Neural progenitor cell (in vitro differentiated cells): Measurements from ENCODE around the gene SLC49A4. TPM values are rescaled to one million over a fixed set of nuclear protein-coding genes. Genes with fewer than 3 reads are reported as not detected.

Source experiments
- DNase-seq: peaks from one replicate; pipeline ENCODE4 v3.0.0-alpha.2; 2016; ENCODE audit warnings: low spot score
- H2AFZ ChIP-seq: fragments of 200-600 bp; sonication (generic); replicated peaks from 2 replicates; pipeline ENCODE4 v1.6.1; 2016; ENCODE audit warnings: antibody characterized with exemption
- H3F3A ChIP-seq: fragments of 200-600 bp; sonication (generic); 2 replicates; pipeline ENCODE4 v1.6.1; 2016; ENCODE audit warnings: antibody characterized with exemption, low read depth
- H3K27ac ChIP-seq: fragments of 200-600 bp; sonication (generic); 2 replicates; pipeline ENCODE4 v1.5.1; 2016; ENCODE audit warnings: mild to moderate bottlenecking
- H3K27me3 ChIP-seq: fragments of 200-600 bp; sonication (generic); 2 replicates; pipeline ENCODE4 v1.6.1; 2016; ENCODE audit warnings: mild to moderate bottlenecking, moderate library complexity
- H3K36me3 ChIP-seq: fragments of 200-600 bp; sonication (generic); 2 replicates; pipeline ENCODE4 v1.5.1; 2016
- H3K4me1 ChIP-seq: fragments of 200-600 bp; sonication (generic); 2 replicates; pipeline ENCODE4 v1.6.1; 2016; ENCODE audit warnings: mixed run types
- H3K4me2 ChIP-seq: fragments of 200-600 bp; sonication (generic); 2 replicates; pipeline ENCODE4 v1.6.1; 2016
- H3K4me3 ChIP-seq: fragments of 200-600 bp; sonication (generic); 2 replicates; pipeline ENCODE4 v1.5.1; 2016
- H3K79me2 ChIP-seq: fragments of 200-600 bp; sonication (generic); 2 replicates; pipeline ENCODE4 v1.6.1; 2016; ENCODE audit warnings: low read depth
- H3K9ac ChIP-seq: fragments of 200-600 bp; sonication (generic); 2 replicates; pipeline ENCODE4 v1.6.1; 2016
- H3K9me3 ChIP-seq: fragments of 200-600 bp; sonication (generic); 2 replicates; pipeline ENCODE4 v1.5.1; 2016; ENCODE audit warnings: low read depth
- H4K20me1 ChIP-seq: fragments of 200-600 bp; sonication (generic); 2 replicates; pipeline ENCODE4 v1.6.1; 2016; ENCODE audit warnings: low read depth
- H3K27ac Mint-ChIP-seq: 3 replicates; pipeline ENCODE4 v1.8.0; 2021; ENCODE audit warnings: mixed read lengths
- H3K27me3 Mint-ChIP-seq: 2 replicates; pipeline ENCODE4 v1.8.0; 2022; ENCODE audit warnings: low read depth, mild to moderate bottlenecking, inconsistent platforms, moderate library complexity, mixed read lengths; ENCODE audit not compliant: insufficient read depth
- H3K36me3 Mint-ChIP-seq: 3 replicates; pipeline ENCODE4 v1.8.0; 2021; ENCODE audit warnings: mixed read lengths
- H3K4me1 Mint-ChIP-seq: 3 replicates; pipeline ENCODE4 v1.8.0; 2021; ENCODE audit warnings: mixed read lengths
- H3K4me3 Mint-ChIP-seq: 3 replicates; pipeline ENCODE4 v1.8.0; 2021; ENCODE audit warnings: mild to moderate bottlenecking, moderate library complexity, mixed read lengths
- H3K9me3 Mint-ChIP-seq: 3 replicates; pipeline ENCODE4 v1.8.0; 2020; ENCODE audit warnings: mixed read lengths
- EZH2 ChIP-seq: fragments of 200-600 bp; sonication (generic); IDR thresholded peaks from 2 replicates; pipeline ENCODE4 v1.6.1; 2017; ENCODE audit warnings: antibody characterized with exemption, mild to moderate bottlenecking, moderate library complexity
- EZH2phosphoT487 ChIP-seq: fragments of 200-600 bp; sonication (generic); IDR thresholded peaks from 2 replicates; pipeline ENCODE4 v1.6.1; 2017; ENCODE audit warnings: antibody characterized with exemption
- total RNA-seq: library from RNA; depleted of rRNA; stranded (reverse); fragments of >200 nt; gene quantifications from 2 replicates; pipeline ENCODE4 v1.2.3, GENCODE V29; 2015; ENCODE audit warnings: low replicate concordance
- TF ChIP-seq, protein P1 (sequence below): fragments of 200-600 bp; sonication (generic); IDR thresholded peaks from 2 replicates; pipeline ENCODE4 v1.5.1; 2017; ENCODE audit warnings: antibody characterized with exemption, mild to moderate bottlenecking

Gene SLC49A4
- total RNA-seq, 1 donor from 2014 or later, result 21.6 TPM

DNA sequence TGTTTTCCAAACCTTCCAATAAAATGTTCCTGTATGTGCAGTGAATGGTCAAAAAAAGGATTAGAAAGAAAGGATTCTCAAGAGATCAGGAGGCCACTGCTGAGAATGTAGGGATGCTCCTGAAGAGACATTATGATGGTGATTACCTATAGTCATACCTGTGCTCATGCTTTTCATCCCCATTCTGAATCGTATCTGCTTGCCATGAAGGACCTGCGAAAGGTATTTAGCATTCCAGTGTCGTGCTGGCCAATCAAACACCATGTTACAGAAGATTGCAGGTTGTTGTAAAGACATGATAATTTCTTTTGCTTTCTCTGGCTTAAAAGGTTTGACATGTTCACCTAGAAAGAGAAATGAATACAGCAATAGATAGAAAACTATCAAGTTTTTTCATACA lies 17.3 kb upstream of the SLC49A4 start:
- Histone ChIP-seq H3K4me2 (no peak overlapping the region), H3K4me3 (no peak overlapping the region), H3F3A (peaks cover 4% of the 10 kb centered on the region), H3K36me3 (peaks cover 6% of the 10 kb centered on the region), H2AFZ (no peak overlapping the region), H3K27ac (no peak overlapping the region), H3K9ac (no peak overlapping the region), H3K79me2 (no peaks in the 10 kb centered on the region), H3K9me3 (no peaks in the 10 kb centered on the region), H3K4me1 (no peaks in the 10 kb centered on the region), H4K20me1 (no peaks in the 10 kb centered on the region), H3K27me3 (no peaks in the 10 kb centered on the region)
- Mint-ChIP-seq H3K9me3 (peaks cover 6% of the 10 kb centered on the region), H3K27ac (no peak overlapping the region), H3K27me3 (no peaks in the 10 kb centered on the region), H3K36me3 (peaks cover 6% of the 10 kb centered on the region), H3K4me3 (no peak overlapping the region), H3K4me1 (no peaks in the 10 kb centered on the region)
- DNase-seq, result no peak
- TF ChIP-seq, protein P1, sequence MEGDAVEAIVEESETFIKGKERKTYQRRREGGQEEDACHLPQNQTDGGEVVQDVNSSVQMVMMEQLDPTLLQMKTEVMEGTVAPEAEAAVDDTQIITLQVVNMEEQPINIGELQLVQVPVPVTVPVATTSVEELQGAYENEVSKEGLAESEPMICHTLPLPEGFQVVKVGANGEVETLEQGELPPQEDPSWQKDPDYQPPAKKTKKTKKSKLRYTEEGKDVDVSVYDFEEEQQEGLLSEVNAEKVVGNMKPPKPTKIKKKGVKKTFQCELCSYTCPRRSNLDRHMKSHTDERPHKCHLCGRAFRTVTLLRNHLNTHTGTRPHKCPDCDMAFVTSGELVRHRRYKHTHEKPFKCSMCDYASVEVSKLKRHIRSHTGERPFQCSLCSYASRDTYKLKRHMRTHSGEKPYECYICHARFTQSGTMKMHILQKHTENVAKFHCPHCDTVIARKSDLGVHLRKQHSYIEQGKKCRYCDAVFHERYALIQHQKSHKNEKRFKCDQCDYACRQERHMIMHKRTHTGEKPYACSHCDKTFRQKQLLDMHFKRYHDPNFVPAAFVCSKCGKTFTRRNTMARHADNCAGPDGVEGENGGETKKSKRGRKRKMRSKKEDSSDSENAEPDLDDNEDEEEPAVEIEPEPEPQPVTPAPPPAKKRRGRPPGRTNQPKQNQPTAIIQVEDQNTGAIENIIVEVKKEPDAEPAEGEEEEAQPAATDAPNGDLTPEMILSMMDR, result no peak
- TF ChIP-seq EZH2 (no peak), EZH2phosphoT487 (no peak)

DNA sequence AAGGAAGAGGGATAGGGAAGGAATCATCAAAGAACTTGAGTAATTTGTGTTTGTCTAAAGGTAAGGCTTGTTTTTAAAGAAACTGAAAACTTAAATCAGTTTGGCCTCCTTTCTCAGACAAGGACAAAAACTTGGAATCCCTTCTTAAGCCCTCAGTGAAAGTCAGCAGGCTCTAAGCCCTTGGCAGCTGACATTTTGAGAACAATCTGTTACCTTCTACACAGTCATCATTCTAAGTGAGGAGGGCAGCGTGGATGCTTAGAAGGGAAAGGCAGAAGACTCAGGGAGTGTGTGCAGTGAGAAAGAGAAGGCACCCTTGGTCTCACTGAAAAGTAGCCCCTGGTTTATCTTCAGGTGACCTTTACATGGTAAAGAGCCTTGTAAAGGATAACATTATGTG lies 12.1 kb upstream of the SLC49A4 start:
- H3K4me3 ChIP-seq, result no peak overlapping the region
- H3K27ac ChIP-seq, result no peak overlapping the region
- H3K36me3 ChIP-seq, result peaks cover 6% of the 10 kb centered on the region
- no peak overlapping the region for H3K4me2 ChIP-seq
- no peaks in the 10 kb centered on the region for H3K4me1 ChIP-seq
- H3K4me3 Mint-ChIP-seq, result no peak overlapping the region
- H4K20me1 ChIP-seq, result no peaks in the 10 kb centered on the region
- H3K27me3 Mint-ChIP-seq, result no peaks in the 10 kb centered on the region
- H3K27me3 ChIP-seq, result no peaks in the 10 kb centered on the region
- TF ChIP-seq, protein P1, result no peak
- DNase-seq, result no peak
- no peaks in the 10 kb centered on the region for H3F3A ChIP-seq
- H3K4me1 Mint-ChIP-seq, result no peaks in the 10 kb centered on the region
- no peak overlapping the region for H3K9ac ChIP-seq
- peaks cover 7% of the 10 kb centered on the region for H3K79me2 ChIP-seq
- peaks cover 6% of the 10 kb centered on the region for H3K9me3 Mint-ChIP-seq
- no peak overlapping the region for H2AFZ ChIP-seq
- H3K27ac Mint-ChIP-seq, result no peak overlapping the region
- peaks cover 8% of the 10 kb centered on the region for H3K36me3 Mint-ChIP-seq
- H3K9me3 ChIP-seq, result no peaks in the 10 kb centered on the region

DNA sequence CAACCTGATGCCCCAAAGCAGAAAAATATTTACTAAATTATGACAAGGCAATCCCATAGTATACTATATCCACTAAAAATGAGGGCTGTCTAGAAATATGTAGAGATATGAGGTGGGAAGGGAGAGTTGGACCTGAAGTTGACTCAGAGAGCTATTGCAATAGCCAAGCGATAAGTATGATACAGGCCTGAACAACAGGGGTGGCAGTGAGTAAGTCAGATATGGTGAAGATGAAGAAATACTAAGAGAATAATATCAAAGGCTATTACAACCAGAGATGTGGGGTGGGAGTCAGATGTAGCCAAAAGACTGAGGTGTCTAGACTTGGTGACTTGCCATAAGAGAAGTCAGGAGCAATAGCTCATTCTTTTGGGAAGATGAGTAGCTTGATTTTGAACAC lies 10.4 kb upstream of the SLC49A4 start:
- Mint-ChIP-seq H3K36me3 (peaks cover 8% of the 10 kb centered on the region), H3K4me3 (no peak overlapping the region), H3K4me1 (no peaks in the 10 kb centered on the region), H3K9me3 (peaks cover 6% of the 10 kb centered on the region), H3K27ac (no peak overlapping the region), H3K27me3 (no peaks in the 10 kb centered on the region)
- Histone ChIP-seq H3K36me3 (peaks cover 6% of the 10 kb centered on the region), H3K4me3 (no peak overlapping the region), H3K4me2 (no peak overlapping the region), H3K9ac (no peak overlapping the region), H3K9me3 (no peaks in the 10 kb centered on the region), H3K27me3 (no peaks in the 10 kb centered on the region), H3F3A (no peaks in the 10 kb centered on the region), H3K79me2 (peaks cover 15% of the 10 kb centered on the region), H4K20me1 (no peaks in the 10 kb centered on the region), H2AFZ (no peak overlapping the region), H3K4me1 (no peaks in the 10 kb centered on the region), H3K27ac (no peak overlapping the region)
- no peak for DNase-seq
- TF ChIP-seq EZH2, result no peak
- TF ChIP-seq, protein P1, result no peak

DNA sequence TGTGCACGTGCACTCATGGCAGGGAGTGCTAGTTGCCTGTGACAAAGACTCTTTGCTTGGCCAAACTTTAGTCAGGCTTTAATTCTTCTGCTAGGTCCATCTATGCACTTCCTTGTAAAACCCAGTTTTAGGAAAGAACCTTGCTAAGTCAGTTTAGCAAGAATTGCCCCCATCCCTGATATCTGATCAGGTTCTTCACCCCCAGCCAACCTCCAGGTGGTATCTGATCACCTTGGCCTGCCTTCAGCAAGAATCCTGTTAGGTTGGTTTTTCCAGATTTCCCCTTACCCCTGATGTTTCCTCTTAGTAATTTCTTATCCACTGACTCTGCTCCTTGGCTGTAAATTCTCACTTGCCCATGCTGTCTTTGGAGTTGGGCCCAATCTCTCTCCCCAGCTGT lies 9.6 kb upstream of the SLC49A4 start:
- Histone ChIP-seq H3K4me2 (no peak overlapping the region), H3K79me2 (peaks cover 15% of the 10 kb centered on the region), H3F3A (no peaks in the 10 kb centered on the region), H4K20me1 (no peaks in the 10 kb centered on the region), H3K9me3 (no peaks in the 10 kb centered on the region), H3K27me3 (no peaks in the 10 kb centered on the region), H3K9ac (no peak overlapping the region), H3K4me1 (no peaks in the 10 kb centered on the region), H2AFZ (no peak overlapping the region), H3K36me3 (peaks cover 6% of the 10 kb centered on the region), H3K27ac (no peak overlapping the region), H3K4me3 (no peak overlapping the region)
- H3K36me3 Mint-ChIP-seq, result peaks cover 8% of the 10 kb centered on the region
- H3K4me1 Mint-ChIP-seq, result no peaks in the 10 kb centered on the region
- no peak for DNase-seq
- H3K9me3 Mint-ChIP-seq, result peaks cover 6% of the 10 kb centered on the region
- H3K27ac Mint-ChIP-seq, result no peak overlapping the region
- no peak overlapping the region for H3K4me3 Mint-ChIP-seq
- H3K27me3 Mint-ChIP-seq, result no peaks in the 10 kb centered on the region
- no peak for TF ChIP-seq EZH2phosphoT487
